ENCODE measurements around the gene TAF1L.

TAF1L gene

DNA sequence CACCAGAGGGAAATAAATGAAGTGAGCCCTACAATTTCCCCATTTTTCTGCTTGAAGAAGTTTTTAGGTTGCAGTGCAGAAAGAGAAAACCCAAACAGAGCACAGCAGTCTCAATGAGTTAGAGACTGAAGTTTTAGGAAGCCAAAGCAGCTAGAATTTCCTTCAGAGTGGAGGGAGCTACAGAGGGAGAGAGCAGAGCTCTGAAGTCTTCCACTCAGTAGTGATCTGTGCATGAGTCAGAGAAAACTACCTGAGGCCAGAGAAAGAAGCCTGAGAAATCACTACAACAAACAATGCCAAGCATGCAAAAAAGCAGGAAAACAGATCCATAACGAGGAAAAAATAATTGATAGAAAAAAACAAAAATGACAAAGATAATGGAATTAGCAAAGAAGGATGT lies 44.6 kb downstream of the TAF1L start:
- no peak for DNase-seq (ENCODE audit: low read depth)

DNA sequence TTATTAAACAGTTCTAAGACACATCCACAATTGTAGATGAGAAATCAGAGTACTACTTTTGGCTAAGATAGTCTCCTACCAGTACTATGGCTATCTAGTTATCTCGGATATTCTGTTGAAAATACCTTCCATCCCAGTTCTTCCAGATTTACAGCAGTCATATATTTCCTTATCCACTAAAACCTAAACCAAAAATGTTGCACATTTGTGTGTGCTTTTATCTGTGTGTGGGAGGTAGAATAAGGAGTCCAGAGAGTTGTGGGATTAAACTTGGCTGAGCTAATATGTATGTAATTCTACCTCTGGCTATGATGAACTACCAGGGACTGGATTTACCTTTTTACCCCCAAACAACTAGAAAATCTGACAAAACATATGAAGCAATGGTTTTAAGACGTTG lies 45.0 kb downstream of the TAF1L start:
- DNase-seq (ENCODE audit: low read depth): no peak

DNA sequence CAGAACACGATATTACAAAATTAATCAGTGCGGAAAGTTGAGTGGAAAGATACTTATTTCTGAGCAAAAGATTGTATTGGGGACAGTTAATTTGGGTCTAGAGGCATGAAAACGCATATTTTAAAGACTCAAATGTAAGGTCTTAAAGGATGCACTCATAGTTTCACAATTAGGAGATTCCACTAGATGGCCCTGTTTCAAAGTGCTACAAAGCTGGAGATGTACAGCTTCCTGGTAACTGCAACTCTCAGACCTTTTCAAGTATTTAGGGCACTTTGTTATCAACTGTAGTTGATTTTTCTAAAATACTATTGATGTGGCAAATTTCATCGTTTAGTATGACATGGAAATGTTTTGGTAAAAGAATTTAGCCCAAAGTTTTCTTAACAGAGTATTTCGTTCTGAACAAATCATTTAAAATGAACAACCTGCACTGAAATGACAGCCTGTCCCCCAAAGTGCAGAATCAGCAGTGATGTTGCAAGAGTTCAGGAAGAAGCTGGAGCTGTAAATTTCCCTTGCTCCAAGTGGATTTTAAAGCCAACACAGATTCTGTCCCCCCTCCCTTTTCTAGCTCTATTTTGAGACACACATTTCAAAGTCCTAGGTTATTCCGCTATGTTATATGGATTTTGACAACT lies 46.3 kb downstream of the TAF1L start:
- no peak for DNase-seq (ENCODE audit: low read depth)

DNA sequence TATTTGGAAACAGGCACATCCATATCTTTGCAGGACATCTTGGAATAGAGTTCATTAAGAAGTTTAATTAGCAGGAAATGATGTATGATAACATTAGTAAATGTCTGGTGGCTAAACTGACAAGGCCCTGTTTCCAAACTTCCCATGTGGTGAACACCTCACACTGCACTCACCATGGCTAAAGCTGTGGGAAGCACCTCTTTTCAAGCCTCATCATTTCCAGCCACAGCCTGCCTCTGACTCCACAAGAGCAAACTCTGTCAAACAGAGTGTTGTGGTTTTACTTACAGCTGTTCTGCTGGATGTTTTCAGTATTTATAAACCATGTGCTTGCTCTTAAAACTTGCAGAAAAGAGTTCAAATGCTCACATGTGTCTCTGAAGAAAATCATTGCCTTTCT lies 47.6 kb downstream of the TAF1L start:
- DNase-seq (ENCODE audit: low read depth): no peak

DNA sequence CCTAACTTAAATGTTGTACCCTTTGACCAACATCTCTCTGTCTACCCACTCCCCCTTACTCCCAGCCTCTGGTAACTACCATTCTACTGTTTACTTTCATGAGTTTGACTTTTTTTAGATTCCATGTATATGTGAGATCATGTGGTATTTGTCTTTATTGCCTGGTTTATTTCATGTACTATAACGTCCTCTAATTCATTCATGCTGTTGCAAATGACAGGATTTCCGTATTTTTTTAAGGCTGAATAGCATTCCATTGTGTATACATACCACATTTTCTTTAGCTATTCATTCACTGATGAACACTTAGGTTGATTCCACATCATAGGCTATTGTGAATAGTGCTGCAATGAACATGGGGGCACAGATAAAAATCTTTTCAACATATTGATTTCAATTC lies 50.7 kb downstream of the TAF1L start:
- no peak for DNase-seq (ENCODE audit: low read depth)

DNA sequence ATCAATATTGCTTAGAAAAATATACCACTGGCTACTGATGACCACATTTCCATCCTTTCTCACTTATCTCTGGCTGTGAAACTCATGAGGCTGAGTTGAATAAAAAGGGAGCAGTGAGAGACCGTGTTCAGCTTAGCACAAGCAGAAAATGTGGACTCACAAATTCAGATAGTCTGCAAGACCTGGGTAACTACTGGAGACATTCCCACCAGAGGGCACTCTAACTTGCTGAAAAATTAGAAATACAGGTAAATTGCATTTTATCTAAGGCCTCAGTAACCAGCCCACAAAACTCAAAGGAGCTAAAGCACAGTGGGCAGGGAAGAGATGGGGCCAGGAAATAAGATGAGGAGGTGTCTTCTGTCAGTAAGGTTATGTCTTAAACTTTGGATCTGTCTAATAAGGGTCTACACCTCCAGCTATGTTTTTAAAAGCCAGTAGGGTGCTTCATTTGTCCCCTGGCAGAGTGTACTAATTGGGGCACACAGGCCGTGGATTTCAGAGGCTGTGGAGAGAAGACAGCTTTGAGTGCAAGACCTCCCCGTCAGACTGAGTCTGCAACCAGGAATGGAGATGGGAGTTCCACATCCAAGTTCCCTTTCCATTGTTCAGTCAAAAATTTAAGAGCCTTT lies 53.8 kb downstream of the TAF1L start:
- no peak for DNase-seq (ENCODE audit: low read depth)

DNA sequence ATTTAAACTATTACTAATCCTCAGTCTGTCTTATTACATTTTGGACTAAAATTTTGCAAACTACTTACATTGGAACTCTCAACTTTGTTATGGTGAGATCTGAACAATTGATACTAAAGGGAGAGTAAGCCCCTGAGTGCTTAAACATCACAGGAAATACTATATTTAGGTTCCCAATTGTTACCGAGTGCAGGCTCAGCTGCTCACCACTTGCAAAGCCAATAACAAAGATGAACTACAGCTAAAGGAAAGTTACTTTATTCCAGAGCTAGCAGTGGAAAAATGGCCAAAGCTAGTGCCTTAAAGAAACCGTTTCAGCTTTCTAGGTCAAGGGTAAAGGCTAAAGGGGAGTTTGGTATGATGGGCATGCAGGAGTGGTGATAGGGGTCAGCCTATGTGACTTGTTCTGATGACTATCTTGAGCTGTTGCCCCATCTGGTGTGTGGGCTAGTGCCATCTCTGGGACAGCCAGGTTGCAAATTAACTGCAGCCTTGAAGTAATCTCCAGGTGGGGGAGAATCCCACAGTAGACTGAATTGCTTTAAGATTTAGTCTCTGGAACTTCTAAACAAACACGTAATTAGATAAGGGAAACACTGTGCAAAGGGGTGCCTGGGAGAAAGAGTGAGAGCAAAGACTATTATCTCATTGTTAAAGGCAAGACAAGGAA lies 54.7 kb downstream of the TAF1L start:
- no peak for DNase-seq (ENCODE audit: low read depth)

DNA sequence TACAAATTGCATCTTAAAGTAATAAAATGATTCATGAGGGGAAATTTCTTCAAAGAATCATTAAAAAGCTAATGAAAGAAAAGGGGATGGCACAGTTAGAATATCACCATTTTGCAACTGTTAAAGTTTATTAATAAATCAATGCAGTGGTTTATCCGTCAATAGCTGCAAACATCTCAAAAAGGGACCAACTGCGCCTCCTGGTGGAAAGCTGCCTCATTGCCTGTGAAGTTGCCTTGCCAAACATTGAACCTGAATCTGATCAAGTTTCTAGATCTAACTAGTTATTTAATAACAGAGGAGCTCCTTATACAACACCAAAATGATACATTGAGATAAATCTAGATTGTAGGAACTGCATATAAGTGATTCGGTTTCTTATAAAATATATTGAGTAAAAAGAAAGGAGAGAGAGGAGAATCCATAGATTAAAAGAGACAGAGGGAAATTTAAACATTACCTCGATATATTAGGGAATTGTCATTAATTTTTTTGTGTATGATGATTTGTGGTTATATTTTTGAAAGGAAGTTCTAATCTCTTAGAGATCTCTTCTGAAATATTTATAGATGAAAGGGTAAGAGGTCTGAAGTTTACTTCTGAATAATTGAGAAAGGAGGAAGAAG lies 55.6 kb downstream of the TAF1L start:
- peak; percentile 59 for DNase-seq (ENCODE audit: low read depth)

Measured in stimulated activated CD8-positive, alpha-beta memory T cell treated with anti-CD3 and anti-CD28 coated beads, Interleukin-4, amount 100 ng/mL, for 24 hours (primary cell).